ENCODE measurements around the gene HS3ST6.

DNA sequence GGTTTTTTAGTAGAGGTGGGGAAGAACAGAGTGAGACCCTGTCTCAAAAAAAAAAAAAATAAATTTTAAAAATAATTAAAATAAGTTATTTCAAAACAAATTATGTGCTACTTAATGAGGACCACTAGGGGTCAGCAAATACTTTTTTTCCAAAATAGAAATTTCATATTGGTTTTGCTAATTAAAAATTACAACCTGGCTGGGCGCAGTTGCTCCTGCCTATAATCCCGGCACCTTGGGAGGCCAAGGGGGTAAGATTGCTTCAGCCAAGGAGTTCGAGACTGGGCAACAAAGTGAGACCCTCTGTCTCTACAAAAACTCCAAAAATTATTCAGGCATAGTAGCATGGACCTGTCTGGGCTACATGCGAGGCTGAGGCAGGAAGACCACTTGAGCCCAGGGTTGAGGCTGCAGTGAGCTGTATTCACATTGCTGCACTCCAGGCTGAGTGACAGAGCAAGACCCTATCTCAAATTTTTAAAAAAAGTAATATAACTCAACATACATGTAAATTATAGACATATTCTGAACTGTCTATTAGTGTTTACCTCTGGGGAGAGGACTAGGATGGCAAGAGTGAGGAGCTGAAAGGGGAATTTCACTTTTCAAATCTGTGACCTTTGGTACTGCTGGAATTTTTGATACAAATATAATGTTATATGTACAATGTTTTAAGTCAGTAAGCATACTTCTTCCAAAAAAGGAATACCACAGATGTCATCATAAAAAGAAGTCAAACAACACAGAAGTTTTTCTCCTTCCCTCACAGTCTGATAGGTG is 54.3 kb downstream of the HS3ST6 start:
- TF ChIP-seq EZH2phosphoT487 (IDR thresholded peaks at IDR 0.05; ENCODE audit: insufficient read depth, low read depth) (no peak), EZH2 (IDR thresholded peaks at IDR 0.05; ENCODE audit: insufficient read depth, poor library complexity, severe bottlenecking) (no peak)

All from GM23248 (cell line).